ENCODE results near the gene CHID1.

CHID1 gene

DNA sequence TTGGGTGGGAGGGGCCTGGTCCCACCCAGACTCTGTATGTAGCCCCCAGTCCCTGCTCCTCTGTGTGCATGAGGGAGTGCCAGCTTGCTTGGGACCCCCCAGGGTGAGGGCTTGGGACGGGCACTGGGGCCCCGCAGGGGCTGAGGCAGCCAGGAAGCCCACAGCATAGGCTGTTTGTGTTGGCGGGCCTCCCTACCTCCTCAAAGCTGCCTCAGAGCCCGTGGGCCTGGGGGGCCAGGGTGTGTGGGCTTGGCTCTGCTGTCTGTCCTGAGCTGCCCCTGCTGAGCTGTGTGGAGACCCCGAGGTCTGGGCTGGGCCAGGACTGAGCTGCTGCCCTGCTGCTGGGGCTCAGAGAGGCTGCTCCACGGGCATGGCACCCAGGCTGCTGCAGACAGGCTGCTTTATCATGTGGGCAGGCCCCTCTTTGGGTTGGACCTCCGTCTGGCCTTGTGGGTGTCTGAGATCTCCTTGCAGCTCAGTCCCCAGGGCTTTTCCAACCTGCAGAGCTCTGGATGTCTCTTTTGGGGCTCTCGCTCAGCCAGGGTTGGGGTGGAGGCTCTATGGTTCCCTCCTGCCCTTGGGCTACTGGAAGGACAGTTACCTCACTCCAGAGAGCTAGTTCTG lies 64.6 kb downstream of the CHID1 start:
- H3K9me3 ChIP-seq (ENCODE audit: severe bottlenecking) = no peaks in the 10 kb centered on the region
- peaks cover 20% of the 10 kb centered on the region for H3K4me1 ChIP-seq (ENCODE audit: insufficient read depth, poor library complexity, severe bottlenecking)
- ATAC-seq (ENCODE audit: low read depth) (no peak), DNase-seq (ENCODE audit: low spot score) (no peak)
- H3K27me3 ChIP-seq (ENCODE audit: insufficient read depth, poor library complexity, severe bottlenecking) = no peaks in the 10 kb centered on the region
- peaks cover 15% of the 10 kb centered on the region for H3K36me3 ChIP-seq (ENCODE audit: low read depth)
- H3K4me3 ChIP-seq (ENCODE audit: severe bottlenecking) = no peak overlapping the region
- H3K27ac ChIP-seq (ENCODE audit: poor library complexity, severe bottlenecking) = peak overlapping the region; percentile 97
- TF ChIP-seq, protein P1, sequence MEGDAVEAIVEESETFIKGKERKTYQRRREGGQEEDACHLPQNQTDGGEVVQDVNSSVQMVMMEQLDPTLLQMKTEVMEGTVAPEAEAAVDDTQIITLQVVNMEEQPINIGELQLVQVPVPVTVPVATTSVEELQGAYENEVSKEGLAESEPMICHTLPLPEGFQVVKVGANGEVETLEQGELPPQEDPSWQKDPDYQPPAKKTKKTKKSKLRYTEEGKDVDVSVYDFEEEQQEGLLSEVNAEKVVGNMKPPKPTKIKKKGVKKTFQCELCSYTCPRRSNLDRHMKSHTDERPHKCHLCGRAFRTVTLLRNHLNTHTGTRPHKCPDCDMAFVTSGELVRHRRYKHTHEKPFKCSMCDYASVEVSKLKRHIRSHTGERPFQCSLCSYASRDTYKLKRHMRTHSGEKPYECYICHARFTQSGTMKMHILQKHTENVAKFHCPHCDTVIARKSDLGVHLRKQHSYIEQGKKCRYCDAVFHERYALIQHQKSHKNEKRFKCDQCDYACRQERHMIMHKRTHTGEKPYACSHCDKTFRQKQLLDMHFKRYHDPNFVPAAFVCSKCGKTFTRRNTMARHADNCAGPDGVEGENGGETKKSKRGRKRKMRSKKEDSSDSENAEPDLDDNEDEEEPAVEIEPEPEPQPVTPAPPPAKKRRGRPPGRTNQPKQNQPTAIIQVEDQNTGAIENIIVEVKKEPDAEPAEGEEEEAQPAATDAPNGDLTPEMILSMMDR (IDR thresholded peaks at IDR 0.05; ENCODE audit: poor library complexity, severe bottlenecking) = no peak

DNA sequence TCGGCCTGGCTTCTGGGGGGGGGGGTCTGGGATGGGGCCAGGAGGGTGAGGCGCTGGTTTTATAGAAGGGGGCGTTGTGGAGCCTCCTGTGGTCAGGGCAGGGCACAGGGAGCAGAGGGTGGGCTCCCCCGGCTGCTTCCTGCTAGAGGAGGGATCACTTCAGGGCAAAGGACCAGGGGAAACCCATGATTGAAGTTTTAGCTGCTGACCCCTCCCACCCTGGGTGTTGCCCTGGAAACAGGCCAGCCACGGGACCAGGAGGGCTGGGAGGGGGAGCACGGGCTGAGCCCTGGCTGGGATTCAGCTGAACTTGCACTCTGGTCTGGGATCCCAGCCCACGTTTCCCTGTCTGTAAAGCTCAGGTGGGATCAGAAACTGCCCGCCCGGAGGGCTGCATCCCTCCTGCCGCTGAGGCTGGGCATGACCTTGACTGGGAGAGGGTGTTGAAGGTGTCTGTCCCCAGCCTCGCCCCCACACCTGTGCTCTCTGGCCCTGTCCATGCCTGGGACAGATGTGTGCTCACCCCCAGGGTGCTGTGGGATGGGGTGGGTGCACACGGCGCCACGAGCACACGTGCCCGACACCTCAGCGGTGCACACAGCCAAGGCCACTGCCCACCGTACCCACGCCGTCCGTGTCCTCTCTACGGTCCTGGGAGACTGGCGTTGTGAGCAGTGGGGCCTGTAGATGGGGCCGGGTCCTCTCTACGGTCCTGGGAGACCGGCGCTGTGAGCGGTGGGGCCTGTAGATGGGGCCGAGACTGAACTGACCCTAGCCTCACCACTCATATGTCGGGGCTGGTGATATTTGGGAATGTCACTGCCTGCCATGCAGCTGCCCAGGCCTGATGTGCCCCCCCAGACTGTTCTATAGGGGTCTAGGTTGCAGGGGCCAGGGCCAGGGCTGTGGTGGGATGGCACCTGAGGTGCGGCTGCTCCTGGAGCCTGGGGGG lies 65.6 kb downstream of the CHID1 start:
- H3K27me3 ChIP-seq (ENCODE audit: insufficient read depth, poor library complexity, severe bottlenecking) = no peaks in the 10 kb centered on the region
- DNase-seq (ENCODE audit: low spot score) (peak; percentile 89), ATAC-seq (ENCODE audit: low read depth) (peak; percentile 22)
- H3K36me3 ChIP-seq (ENCODE audit: low read depth) = peaks cover 25% of the 10 kb centered on the region
- H3K27ac ChIP-seq (ENCODE audit: poor library complexity, severe bottlenecking) = peak overlapping the region; percentile 97
- H3K4me1 ChIP-seq (ENCODE audit: insufficient read depth, poor library complexity, severe bottlenecking) = peaks cover 24% of the 10 kb centered on the region
- H3K4me3 ChIP-seq (ENCODE audit: severe bottlenecking) = peak overlapping the region; percentile 58
- no peaks in the 10 kb centered on the region for H3K9me3 ChIP-seq (ENCODE audit: severe bottlenecking)
- TF ChIP-seq, protein P1 (IDR thresholded peaks at IDR 0.05; ENCODE audit: poor library complexity, severe bottlenecking) = peak; percentile 9

GRCh38 chr11:843818-844692 lies 66.6 kb downstream of the CHID1 start:
- Histone ChIP-seq H3K27ac (ENCODE audit: poor library complexity, severe bottlenecking) (peak overlapping the region; percentile 97), H3K9me3 (ENCODE audit: severe bottlenecking) (no peaks in the 10 kb centered on the region), H3K27me3 (ENCODE audit: insufficient read depth, poor library complexity, severe bottlenecking) (no peaks in the 10 kb centered on the region), H3K36me3 (ENCODE audit: low read depth) (peaks cover 31% of the 10 kb centered on the region), H3K4me3 (ENCODE audit: severe bottlenecking) (peak overlapping the region; percentile 58), H3K4me1 (ENCODE audit: insufficient read depth, poor library complexity, severe bottlenecking) (peaks cover 24% of the 10 kb centered on the region)
- ATAC-seq (ENCODE audit: low read depth) = peak; percentile 64
- TF ChIP-seq, protein P1 (IDR thresholded peaks at IDR 0.05; ENCODE audit: poor library complexity, severe bottlenecking) = peak; percentile 10
- peak; percentile 95 for DNase-seq (ENCODE audit: low spot score)

DNA sequence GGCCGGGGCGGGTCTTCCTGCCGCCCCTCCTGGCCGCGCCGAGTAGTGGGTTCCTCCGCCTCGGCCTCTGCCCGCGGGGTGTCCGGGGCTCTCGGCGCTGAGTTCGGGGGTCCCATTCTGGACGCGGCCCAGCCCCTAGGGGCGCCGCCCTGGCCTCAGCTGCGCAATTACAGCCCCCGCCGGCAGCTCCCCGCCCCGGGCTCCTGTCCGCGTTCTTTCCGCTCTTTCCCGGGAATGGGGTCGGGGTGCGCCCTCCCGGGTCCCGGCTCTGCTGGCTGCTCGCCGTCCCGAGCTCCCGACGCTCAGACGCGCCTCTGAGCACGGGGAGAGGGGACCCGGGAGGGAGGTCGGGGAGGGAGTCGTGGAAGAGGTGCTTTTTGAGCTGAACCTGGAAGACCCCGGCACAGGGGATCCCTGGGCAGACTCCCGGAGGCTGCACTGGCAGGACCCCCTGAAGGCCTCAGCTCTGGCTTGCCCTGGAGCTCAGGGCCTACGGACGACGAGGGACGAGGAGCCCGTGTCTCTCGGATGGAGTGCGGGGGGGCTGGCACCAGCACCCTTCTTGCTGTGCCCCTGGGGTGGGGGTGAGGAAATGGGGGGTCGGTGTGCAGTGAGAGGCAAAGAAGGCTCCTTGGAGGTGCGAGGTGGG lies 67.4 kb downstream of the CHID1 start:
- Histone ChIP-seq H3K27me3 (ENCODE audit: insufficient read depth, poor library complexity, severe bottlenecking) (no peaks in the 10 kb centered on the region), H3K27ac (ENCODE audit: poor library complexity, severe bottlenecking) (peak overlapping the region; percentile 97), H3K4me1 (ENCODE audit: insufficient read depth, poor library complexity, severe bottlenecking) (peaks cover 24% of the 10 kb centered on the region), H3K9me3 (ENCODE audit: severe bottlenecking) (no peaks in the 10 kb centered on the region), H3K36me3 (ENCODE audit: low read depth) (peaks cover 33% of the 10 kb centered on the region), H3K4me3 (ENCODE audit: severe bottlenecking) (peak overlapping the region; percentile 58)
- TF ChIP-seq, protein P1 (IDR thresholded peaks at IDR 0.05; ENCODE audit: poor library complexity, severe bottlenecking) = no peak
- no peak for ATAC-seq (ENCODE audit: low read depth)
- DNase-seq (ENCODE audit: low spot score) = no peak
